ENCODE results near the gene CAVIN2.

The CAVIN2 gene

DNA sequence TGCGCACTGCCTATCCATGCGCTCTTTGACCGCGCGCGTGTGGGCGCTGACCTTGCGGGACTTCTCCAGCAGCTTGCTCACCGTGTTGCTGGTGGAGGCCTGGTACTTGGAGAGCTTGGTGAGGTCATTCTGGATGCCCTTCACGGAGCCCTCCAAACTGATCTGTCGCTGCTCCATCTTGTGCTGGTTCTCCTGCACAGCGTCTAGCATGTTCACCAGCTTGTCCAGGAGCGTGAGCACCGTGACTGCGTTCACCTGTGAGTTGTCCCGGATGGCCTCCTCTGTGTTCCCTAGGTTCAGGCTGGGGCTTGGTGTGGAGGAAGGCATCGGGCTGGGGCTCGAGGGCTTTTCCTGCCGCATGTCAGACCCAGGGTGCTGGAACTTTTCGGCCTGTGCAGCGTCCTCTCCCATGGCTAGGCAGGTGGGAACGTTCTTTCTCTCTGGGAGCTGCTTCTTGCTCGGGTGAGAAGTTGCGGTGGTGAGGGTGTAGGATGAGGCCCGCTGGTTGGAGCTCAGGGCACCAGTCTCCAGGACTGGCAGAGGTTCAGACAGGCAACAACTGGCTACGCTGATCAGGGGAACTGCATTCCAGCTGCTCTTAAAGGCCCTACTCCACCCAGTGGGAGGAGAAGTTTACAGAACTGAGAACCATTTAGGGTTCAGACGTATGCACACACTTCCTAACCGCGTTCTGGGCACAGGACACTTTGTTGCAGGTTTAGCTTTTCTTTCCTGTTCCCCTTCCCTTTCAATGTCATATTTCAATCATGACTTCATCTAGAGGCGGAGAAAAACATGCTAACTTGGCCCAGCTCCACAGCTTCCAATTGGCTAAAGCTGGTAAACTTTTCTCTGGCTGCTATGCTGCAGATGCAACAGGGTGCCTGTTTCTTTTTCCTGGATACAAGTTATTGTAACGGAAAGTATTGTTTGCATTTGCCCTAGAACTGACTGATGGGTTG is at the start of gene CAVIN2:
Gene CAVIN2 (minus strand): TSS at position 574 of the 962 bp plus-strand sequence. CDS start 163 bp downstream, at position 411.
- peak; percentile 85 for DNase-seq (ENCODE audit: low spot score)

GRCh38 chr2:191895743-191896142 is 48.9 kb upstream of the CAVIN2 start:
- no peak for DNase-seq (ENCODE audit: low spot score)

GRCh38 chr2:191895195-191895594 is 48.3 kb upstream of the CAVIN2 start:
- DNase-seq (ENCODE audit: low spot score), result no peak

DNA sequence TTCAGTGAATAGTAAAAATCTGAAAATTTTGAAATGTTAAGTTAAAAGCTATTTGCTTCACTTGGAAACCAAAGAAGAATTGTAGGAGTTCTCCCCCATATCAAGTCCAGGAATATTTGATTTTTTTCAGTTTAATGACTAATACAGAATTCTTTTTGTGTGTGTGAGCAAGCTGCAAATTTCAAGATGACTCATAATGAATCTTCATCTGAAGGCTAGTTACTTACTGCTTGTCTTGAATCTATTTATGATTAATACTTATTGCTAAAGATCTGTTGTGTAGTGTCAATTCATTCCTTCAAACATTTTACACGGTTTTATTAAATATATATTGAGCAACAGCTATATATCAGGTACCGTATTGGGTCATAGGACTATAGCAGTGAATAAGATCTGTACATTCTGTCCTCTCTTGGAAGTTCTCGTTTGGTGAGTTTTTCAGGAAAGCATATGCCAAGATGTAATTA is 47.8 kb upstream of the CAVIN2 start:
- DNase-seq (ENCODE audit: low spot score), result peak; percentile 83

GRCh38 chr2:191892391-191892790 is 45.5 kb upstream of the CAVIN2 start:
- DNase-seq (ENCODE audit: low spot score), result peak; percentile 49

DNA sequence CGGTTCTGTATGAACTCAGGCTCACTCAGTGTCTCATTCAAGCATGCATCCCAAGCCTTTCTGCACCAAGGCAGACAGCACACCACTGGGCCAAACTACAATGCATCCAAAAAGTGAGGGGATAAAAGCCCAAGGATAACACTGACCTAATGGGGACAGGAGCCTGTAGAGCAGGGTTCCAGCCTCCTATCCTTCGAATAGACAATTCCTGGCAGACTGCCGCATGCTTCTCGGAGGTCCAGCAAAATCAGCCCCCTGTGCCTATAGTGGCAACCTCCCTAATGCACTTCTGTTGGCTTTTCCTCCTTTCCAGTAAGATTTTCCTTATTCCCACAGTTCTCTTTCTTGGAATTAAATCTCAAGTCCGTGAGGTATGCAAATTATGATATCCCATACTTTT is 44.8 kb upstream of the CAVIN2 start:
- no peak for DNase-seq (ENCODE audit: low spot score)

GRCh38 chr2:191889931-191890330 is 43.0 kb upstream of the CAVIN2 start:
- no peak for DNase-seq (ENCODE audit: low spot score)

DNA sequence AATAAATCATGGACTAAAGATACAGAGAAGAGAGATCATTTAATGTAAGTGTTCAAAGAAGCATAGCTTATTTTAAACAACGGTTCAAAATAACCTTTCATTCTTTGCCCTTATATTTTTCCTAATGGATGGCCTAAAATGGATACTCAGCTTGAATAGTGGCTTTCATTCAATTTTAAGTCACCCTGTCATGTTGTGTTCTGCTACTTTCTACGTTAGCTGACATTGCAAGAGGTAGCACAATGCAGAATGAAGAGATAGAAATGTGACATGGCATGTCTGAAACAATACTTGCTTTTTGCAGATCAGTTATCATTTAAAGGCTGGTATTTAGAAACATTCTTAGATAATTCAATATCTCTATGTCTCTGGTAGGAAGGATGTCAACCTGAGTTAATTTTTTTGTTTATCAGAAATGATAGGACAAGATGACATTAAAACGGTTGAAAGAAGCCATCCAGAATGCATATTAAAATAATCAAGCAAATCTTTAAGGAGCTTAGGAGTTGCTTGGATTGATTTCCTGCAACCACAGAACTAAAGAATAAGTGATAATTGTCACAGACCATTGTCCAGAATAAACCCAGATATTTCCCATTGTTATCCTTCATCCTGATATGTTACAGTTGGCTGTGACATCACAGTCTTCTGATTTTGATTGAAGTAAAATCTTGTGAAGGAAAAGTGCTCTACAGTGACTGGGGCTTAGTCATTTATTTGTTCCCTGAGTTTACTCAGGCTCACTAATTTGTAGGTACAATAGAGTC is 41.7 kb upstream of the CAVIN2 start:
- DNase-seq (ENCODE audit: low spot score), result no peak

- DNase-seq (ENCODE audit: low spot score), result peak; percentile 24
Measured at GRCh38 chr2:191885650-191886049, 38.8 kb upstream of the CAVIN2 start.

DNA sequence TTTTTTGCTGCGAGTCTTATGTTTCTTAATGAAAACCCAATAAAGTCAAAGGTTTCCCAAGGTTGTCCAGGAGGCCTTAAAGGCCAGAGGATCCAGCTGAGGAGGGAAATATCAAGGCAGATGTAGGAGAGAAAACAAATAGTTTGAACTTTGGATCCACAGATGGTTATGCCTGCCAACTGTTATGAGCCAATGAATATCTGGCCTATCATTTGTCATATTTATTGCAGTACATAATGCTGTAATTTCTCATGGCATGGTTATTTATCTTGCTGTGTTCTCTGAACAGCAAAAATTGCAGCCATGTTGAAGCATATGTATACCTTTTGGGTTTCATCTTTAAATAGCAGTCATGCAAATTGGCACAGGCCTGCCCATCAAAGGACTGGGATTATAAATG is 38.2 kb upstream of the CAVIN2 start:
- DNase-seq (ENCODE audit: low spot score), result no peak

DNA sequence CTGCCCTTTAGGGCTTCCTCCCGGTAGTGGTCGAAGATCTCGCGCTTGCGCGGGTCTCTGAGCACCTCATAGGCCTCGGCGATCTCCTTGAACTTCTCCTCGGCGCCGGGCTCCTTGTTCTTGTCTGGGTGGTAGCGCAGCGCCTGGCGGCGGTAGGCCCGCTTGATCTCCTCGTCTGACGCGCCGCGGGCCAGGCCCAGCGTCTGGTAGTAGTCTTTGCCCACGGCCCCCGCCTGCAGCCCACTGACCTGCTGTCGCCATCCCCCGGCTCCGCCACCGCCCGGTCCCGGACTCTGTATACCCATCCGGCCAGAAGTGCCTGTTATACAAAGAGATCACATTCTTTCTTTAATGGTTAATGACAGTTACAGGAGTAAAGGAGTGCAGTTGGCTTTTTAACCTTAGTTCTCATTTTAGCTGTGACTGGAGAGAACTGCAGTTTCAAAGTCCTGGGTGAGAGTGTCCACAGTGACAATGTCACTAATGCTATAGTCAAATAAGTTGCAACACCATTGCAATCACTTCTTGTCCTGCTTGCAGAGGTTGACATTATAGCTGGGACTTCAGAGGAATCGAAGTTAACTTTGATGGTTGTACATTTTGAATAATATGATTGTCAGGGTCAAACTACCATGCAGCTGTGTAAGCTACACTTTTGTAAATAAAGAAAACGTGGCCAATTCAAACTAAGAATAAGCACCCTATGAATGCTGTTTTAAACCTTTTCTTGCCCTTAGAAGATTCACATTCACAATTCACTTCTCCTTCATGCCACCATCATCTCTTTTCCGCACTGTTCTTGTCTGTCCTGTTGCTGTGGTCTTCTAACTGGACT is 35.3 kb upstream of the CAVIN2 start:
- no peak for DNase-seq (ENCODE audit: low spot score)

GRCh38 chr2:191878548-191879279 is 31.8 kb upstream of the CAVIN2 start:
- peak; percentile 92 for DNase-seq (ENCODE audit: low spot score)

GRCh38 chr2:191877875-191878274 is 31.0 kb upstream of the CAVIN2 start:
- no peak for DNase-seq (ENCODE audit: low spot score)

- no peak for DNase-seq (ENCODE audit: low spot score)
Measured at GRCh38 chr2:191875859-191876258, 29.0 kb upstream of the CAVIN2 start.

GRCh38 chr2:191870744-191871143 is 23.9 kb upstream of the CAVIN2 start:
- DNase-seq (ENCODE audit: low spot score), result no peak

- no peak for DNase-seq (ENCODE audit: low spot score)
Measured at GRCh38 chr2:191869781-191870180, 22.9 kb upstream of the CAVIN2 start.

DNA sequence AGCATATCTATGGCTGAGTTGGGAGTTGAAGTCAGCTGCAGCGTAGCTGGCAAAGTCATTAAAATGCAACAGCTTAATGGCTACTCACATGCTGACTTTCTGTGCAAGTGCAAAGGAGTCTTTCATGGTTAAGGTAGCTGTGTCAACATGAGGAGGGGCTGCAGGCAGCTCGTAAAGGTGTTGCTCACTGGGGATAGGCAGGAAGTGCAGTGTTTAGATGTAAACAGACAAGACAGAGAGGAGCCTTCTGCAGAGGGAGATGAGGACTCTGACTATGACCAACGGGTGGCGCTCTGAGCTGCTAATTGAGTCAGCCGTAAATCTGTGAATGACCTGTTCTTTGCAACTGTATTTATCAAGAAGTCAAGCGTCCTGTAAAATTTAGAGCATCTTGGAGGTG is 22.3 kb upstream of the CAVIN2 start:
- DNase-seq (ENCODE audit: low spot score), result peak; percentile 57

DNA sequence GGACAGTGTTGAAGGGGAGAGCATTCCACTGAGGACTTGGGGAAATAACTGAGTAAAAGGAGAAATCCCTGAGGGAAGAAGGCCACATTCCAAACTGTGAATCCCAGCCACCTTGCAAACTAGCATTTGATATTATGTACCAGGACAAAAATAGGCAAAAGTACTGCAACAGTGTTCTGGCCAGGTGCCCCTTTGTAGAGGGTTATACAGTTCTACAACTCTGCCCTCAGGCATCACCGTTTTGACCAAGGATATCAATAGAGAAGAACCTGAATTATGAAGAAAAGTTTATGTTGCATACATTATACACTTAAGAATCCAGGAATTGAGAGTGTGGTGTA is 20.6 kb upstream of the CAVIN2 start:
- no peak for DNase-seq (ENCODE audit: low spot score)

GRCh38 chr2:191866675-191867506 is 20.0 kb upstream of the CAVIN2 start:
- peak; percentile 93 for DNase-seq (ENCODE audit: low spot score)

GRCh38 chr2:191866195-191866594 is 19.3 kb upstream of the CAVIN2 start:
- no peak for DNase-seq (ENCODE audit: low spot score)
